Prostate gland (tissue), 2 donors: Measurements from ENCODE around the gene NEK6. TPM values are rescaled to one million over a fixed set of nuclear protein-coding genes. Genes with fewer than 3 reads are reported as not detected.

Experiments
- DNase-seq: peaks from one replicate; pipeline ENCODE4 v3.0.0-alpha.2; 2019; ENCODE audit warnings: low spot score
- H3K27ac ChIP-seq, 2 donors: fragments of 200-600 bp; sonication (generic); 2 replicates each; pipeline ENCODE4 v1.5.1; 2017 to 2019
- H3K27me3 ChIP-seq: fragments of 200-600 bp; sonication (generic); replicated peaks from 2 replicates; pipeline ENCODE4 v1.5.1; 2019; ENCODE audit not compliant: insufficient read depth
- H3K36me3 ChIP-seq, 2 donors: fragments of 200-600 bp; sonication (generic); 1 replicate in 1 of 2; 2 replicates in 1 of 2; pipeline versions ENCODE4 v1.5.1 to v1.8.1; 2017 to 2019
- H3K4me1 ChIP-seq: fragments of 200-600 bp; sonication (generic); replicated peaks from 2 replicates; pipeline ENCODE4 v1.5.1; 2019
- H3K4me3 ChIP-seq, 2 donors: fragments of 200-600 bp; sonication (generic); 2 replicates each; pipeline ENCODE4 v1.5.1; 2017 to 2019
- H3K9me3 ChIP-seq: fragments of 200-600 bp; sonication (generic); 2 replicates; pipeline ENCODE4 v1.5.1; 2017
- POLR2A ChIP-seq: fragments of 450-650 bp; IDR thresholded peaks from one replicate; pipeline ENCODE4 v1.6.1; 2016; ENCODE audit warnings: antibody characterized with exemption, mild to moderate bottlenecking
- POLR2AphosphoS5 ChIP-seq: sonication (generic); formaldehyde crosslinking; IDR thresholded peaks from one replicate; pipeline ENCODE4 v1.6.1; 2017; ENCODE audit warnings: antibody characterized with exemption
- WGBS: methylation state at CpG from one replicate; pipeline ENCODE4 v1.1.5; 2018; 5-methylcytosine and 5-hydroxymethylcytosine counted together
- intact Hi-C: fragments of 100-400 bp; cut with DNase I; formaldehyde crosslinking; loops from one replicate; pipeline ENCODE4 v1.14.2; 2022
- total RNA-seq, 2 donors: library from RNA; depleted of rRNA; stranded (reverse); fragments of >200 nt; gene quantifications; one replicate each; pipeline ENCODE4 v1.1.0, GENCODE V29; 2016
- TF ChIP-seq, protein P1 (sequence below), 4 experiments: fragments of 200-600 bp in 2 of 4; fragments of 450-650 bp in 2 of 4; sonication (generic) in 2 of 4; IDR thresholded peaks; 1 replicate in 3 of 4; 2 replicates in 1 of 4; pipeline ENCODE4 v1.5.1; 2016 to 2019; ENCODE audit warnings: antibody characterized with exemption in 4 of 4, mild to moderate bottlenecking in 2 of 4, moderate library complexity in 2 of 4

NEK6 gene
- total RNA-seq, 2 donors from 2014 or later = 32.3 to 44.2 TPM

DNA sequence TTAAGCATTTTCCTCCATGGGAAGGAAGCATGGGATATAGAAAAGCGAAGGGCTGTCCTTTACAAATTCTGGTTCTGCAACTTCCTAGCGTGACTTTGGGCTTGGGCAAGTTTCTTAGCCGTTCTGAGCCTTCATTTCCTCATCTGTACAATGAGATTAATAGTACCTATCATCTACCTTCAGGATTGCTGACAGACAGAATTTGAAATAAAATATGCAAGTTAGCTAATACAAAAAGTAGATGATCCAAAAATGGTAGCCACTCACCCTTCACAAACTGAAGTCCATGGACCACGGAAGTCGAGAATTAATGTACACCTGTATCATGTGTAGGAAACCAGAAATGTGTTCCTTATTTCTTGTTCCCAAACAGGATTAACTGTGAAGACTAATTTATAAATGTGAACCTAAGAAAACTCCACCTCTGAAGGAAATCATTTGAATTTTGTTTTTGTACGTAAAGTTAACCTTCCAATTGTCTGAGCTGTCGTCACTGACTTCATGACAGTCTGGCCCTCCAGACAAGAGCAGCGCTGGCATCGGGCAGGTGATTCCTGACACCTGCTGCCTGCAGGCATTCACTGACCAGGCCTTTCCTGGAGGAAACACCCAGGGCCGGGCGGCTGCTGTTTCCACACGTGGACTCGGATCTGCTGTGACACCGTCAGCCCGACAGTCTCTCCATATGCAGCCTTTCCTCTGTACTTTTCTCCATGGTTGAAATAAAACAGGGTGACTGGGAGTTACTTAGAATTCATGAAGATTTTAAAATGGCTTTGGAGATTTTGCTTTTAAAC lies 94.1 kb downstream of the NEK6 start:
- Histone ChIP-seq H3K4me3 (no peak overlapping the region), H3K9me3 (no peaks in the 10 kb centered on the region), H3K4me1 (no peaks in the 10 kb centered on the region), H3K27ac (no peak overlapping the region), H3K27me3 (no peaks in the 10 kb centered on the region), H3K36me3 (peaks cover 0 to 9% of the 10 kb centered on the region in 2 donors)
- 84% methylated on average over 15 of the region's 15 CpGs for WGBS
- intact Hi-C loops = no loop called here
- no peak for DNase-seq
- no peak for TF ChIP-seq POLR2AphosphoS5
- TF ChIP-seq, protein P1, sequence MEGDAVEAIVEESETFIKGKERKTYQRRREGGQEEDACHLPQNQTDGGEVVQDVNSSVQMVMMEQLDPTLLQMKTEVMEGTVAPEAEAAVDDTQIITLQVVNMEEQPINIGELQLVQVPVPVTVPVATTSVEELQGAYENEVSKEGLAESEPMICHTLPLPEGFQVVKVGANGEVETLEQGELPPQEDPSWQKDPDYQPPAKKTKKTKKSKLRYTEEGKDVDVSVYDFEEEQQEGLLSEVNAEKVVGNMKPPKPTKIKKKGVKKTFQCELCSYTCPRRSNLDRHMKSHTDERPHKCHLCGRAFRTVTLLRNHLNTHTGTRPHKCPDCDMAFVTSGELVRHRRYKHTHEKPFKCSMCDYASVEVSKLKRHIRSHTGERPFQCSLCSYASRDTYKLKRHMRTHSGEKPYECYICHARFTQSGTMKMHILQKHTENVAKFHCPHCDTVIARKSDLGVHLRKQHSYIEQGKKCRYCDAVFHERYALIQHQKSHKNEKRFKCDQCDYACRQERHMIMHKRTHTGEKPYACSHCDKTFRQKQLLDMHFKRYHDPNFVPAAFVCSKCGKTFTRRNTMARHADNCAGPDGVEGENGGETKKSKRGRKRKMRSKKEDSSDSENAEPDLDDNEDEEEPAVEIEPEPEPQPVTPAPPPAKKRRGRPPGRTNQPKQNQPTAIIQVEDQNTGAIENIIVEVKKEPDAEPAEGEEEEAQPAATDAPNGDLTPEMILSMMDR (IDR thresholded peaks at IDR 0.05) = no peak
- TF ChIP-seq POLR2A = no peak

DNA sequence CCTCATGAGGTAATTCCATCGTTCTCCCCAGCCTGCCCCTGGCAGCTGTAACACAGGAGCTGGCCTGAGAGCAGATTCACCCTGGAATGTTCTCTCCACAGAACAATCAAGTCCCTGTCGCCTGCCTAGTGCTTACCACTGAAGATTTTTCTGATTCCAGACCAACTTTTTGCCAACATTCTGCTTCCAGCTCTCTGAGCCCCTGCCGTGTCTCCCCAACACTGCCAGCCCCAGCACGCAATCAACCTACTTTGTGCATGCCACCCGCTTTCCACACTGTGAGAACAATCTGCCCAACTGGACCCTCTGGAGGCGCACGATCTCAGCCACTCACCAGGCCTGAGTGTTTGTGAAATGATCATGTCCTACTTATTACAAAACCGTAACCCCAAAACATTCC lies 94.9 kb downstream of the NEK6 start:
- H3K27ac ChIP-seq = no peak overlapping the region
- no peak for DNase-seq
- WGBS = 82% methylated on average over 8 of the region's 8 CpGs
- TF ChIP-seq, protein P1 (IDR thresholded peaks at IDR 0.05) = no peak
- TF ChIP-seq POLR2AphosphoS5 (no peak), POLR2A (no peak)
- no peaks in the 10 kb centered on the region for H3K4me1 ChIP-seq
- H3K36me3 ChIP-seq = peaks cover 0 to 7% of the 10 kb centered on the region in 2 donors
- no peaks in the 10 kb centered on the region for H3K27me3 ChIP-seq
- H3K4me3 ChIP-seq = no peak overlapping the region
- intact Hi-C loops = no loop called here
- H3K9me3 ChIP-seq = no peaks in the 10 kb centered on the region

DNA sequence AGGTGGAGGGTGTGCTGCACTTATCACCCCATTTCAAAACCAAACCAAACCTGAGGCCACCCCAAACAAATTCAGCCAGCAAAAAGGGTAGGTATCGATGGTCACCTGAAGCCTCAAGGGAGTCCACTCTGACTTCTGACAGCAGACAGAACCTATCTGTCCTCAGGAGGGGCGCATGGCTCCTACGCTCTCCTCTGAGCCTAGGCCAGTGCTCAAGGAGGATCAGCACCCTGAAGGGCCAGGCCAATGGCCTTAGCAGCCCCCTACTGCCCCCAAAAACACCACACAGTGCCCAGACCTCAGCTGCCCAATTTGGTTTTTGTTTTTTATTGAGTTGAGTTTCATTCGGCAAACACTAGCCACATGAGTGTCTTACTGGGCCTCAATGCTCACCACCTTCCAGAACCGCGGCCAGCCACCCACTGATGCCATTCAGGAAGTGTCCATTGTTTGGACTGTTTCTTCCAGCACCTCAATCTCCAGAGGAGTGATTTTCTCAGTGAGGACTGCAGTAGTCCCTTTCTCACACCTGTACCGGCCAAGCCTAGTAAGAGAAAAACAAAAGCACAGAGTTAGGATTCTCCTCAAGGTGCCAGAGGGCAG lies 95.5 kb downstream of the NEK6 start:
- Histone ChIP-seq H3K27ac (no peak overlapping the region), H3K9me3 (no peaks in the 10 kb centered on the region), H3K36me3 (peaks cover 0 to 7% of the 10 kb centered on the region in 2 donors), H3K27me3 (no peaks in the 10 kb centered on the region), H3K4me3 (no peak overlapping the region), H3K4me1 (no peaks in the 10 kb centered on the region)
- WGBS = 89% methylated on average over 7 of the region's 7 CpGs
- TF ChIP-seq, protein P1 (IDR thresholded peaks at IDR 0.05) = no peak
- TF ChIP-seq POLR2A (no peak), POLR2AphosphoS5 (no peak)
- no peak for DNase-seq
- intact Hi-C loops = no loop called here

DNA sequence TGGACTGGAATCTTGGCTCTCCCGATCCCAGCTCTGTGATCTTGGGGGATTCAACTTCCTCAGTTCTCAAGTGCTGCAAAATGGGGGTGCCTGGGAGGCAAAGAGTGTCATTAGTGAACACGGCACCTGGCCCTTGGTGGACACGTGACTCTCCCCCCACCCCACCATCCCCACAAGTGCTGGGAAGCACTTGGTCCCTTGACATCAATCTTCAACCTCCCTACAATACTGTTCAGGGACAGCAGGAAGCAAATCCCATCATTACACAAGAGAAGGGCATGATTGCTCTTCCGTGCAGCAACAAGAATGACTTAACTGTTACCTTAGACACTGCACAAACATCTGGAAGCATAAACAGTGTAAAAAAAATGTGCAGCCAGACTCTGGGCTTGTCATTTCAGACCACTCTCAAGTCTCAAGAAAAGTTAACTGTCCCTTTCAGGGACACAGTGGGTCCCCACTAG lies 96.1 kb downstream of the NEK6 start:
- H3K4me1 ChIP-seq = no peaks in the 10 kb centered on the region
- intact Hi-C loops = no loop called here
- WGBS = 74% methylated on average over 4 of the region's 4 CpGs
- peaks cover 0 to 7% of the 10 kb centered on the region in 2 donors for H3K36me3 ChIP-seq
- H3K9me3 ChIP-seq = no peaks in the 10 kb centered on the region
- TF ChIP-seq, protein P1 (IDR thresholded peaks at IDR 0.05) = no peak
- TF ChIP-seq POLR2AphosphoS5 (no peak), POLR2A (no peak)
- no peak overlapping the region for H3K4me3 ChIP-seq
- no peaks in the 10 kb centered on the region for H3K27me3 ChIP-seq
- H3K27ac ChIP-seq = no peak overlapping the region
- no peak for DNase-seq
